ENCODE results near the gene MYL9.

Gene MYL9

DNA sequence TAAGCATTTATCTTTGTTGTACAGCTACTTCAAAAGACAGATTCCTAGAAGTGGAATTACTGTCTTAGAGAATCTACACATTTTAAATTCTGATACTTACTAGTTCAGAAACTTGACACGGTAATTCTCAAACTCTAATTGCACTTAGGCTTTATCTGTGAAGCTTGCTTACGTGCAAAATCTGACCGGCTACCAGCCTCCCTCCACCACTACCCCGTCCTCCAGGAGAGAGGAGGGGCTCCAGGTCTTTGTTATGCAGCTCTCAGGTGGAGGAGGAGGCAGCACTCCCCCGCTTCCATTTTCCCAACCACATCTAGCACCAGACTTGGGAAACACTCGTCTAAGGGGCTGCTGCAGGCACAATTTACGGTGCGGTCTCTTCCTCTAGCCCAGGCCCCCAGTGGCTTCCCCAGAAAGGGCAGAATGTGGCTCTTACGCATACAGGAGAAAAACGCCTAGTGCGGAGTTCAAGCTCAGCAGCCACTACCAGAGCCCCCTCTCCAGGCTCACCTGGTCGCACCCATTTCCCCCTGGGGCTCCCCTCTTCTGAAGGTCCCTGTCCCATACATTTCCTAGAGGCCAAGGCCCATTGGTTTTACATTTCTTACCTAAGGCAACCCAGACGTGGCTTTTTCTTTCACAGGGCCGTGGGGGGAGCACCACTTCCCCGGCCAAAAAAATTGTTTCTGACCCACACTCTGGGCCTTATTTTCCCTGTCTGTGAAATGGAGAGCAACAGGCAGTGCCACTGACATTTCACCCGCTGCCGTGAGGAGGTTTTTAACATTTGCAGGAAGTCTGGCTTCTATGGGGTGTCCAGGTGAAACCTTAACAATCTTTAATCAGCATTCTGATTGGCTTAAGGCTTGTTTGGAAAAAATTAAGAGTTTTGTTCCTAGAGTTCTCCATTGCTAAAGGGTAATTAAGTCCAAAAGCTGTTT, 30.5 kb downstream of the MYL9 start:
- DNase-seq (ENCODE audit: extremely low read depth, low read depth) = no peak
- TF ChIP-seq, protein P1, sequence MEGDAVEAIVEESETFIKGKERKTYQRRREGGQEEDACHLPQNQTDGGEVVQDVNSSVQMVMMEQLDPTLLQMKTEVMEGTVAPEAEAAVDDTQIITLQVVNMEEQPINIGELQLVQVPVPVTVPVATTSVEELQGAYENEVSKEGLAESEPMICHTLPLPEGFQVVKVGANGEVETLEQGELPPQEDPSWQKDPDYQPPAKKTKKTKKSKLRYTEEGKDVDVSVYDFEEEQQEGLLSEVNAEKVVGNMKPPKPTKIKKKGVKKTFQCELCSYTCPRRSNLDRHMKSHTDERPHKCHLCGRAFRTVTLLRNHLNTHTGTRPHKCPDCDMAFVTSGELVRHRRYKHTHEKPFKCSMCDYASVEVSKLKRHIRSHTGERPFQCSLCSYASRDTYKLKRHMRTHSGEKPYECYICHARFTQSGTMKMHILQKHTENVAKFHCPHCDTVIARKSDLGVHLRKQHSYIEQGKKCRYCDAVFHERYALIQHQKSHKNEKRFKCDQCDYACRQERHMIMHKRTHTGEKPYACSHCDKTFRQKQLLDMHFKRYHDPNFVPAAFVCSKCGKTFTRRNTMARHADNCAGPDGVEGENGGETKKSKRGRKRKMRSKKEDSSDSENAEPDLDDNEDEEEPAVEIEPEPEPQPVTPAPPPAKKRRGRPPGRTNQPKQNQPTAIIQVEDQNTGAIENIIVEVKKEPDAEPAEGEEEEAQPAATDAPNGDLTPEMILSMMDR (IDR thresholded peaks at IDR 0.05; ENCODE audit: low read depth, low read length) = no peak

DNA sequence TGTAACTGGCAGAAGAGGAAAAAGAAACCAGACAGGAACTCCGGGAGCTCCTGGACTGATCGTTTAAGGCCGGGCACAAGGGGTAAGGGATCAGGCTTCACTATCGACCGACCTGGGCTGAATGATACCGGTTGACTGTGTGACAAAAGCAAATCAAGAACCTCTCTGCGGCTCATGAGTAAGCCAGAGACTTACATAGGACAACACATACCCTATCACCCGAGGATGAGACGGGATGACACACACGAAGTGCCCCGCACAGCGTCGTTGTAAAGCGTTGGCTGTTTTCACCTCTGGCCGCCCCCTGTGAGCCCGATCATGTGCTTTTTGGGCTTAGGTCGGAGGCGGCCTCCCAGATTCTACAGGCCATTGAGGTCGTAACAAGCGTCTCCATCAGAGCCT, 31.4 kb downstream of the MYL9 start:
- DNase-seq (ENCODE audit: extremely low read depth, low read depth) = no peak
- TF ChIP-seq, protein P1 (IDR thresholded peaks at IDR 0.05; ENCODE audit: low read depth, low read length) = no peak

DNA sequence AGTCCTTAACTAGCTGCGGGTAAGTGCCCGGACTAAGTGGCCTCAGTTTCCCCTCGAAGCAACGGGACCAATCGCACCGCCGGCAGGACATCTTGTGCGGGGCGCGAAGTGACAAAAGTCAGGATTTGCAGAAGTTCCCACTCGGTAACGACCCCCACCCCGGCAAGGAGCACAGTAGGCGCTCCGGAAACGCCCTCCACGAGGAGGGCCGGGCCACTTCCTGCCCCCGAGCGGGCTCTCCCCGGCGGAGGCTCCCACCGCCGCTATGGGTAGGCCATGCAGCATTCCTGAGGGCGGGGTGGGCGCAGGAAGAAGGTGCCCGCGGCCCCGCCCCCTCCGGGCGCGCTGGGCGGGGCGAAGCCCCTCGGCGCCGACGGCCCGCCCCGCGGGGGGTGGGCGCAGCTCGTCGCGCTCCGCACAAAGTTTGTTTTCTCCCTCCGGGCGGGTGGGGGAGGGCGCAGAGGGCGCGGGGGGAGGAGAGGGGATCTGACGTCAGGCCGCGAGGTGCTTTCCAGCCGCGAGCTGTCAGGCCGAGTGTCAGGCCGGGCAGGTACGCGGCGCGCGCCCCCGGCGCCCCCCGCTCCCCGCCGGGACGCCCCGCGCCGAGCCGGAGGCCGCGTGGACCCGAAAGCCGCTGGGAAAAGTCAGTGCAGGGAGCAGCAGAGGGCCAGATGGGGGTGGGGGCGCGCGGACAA, 31.9 kb downstream of the MYL9 start, which contains the start of gene TGIF2:
Gene TGIF2 (plus strand): TSS at position 495 of the 695 bp plus-strand sequence. CDS start 5,178 bp downstream, outside the sequence.
- no peak for DNase-seq (ENCODE audit: extremely low read depth, low read depth)
- TF ChIP-seq, protein P1 (IDR thresholded peaks at IDR 0.05; ENCODE audit: low read depth, low read length) = no peak

DNA sequence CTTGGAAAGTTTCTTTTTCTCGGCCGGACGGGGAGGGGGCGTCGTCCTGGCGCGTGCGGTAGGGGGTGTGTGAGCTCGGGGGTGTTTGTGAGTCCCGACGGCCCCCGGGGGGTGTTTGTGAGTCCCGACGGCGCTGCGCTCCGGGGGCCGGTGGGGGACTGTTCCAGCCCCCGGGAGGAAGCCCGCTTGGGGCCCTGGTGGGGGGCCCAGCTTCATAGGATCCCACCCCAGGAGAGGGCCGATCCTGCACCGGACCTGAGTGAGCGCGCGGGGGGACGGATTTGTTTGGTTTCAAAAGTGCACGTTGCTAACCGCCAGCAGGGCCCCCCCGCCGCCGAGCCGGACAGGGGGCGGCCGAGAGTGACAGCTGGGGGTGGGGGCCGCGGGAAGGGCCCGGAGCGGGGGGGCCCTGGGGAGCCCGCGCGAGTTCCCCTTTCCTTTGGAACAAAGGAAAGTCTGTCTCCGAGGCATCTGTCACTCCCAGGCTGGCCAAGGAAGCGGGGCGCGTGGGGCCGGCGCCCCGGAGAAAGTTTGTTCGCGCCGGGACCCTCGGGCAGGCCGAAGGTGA, 32.6 kb downstream of the MYL9 start:
- DNase-seq (ENCODE audit: extremely low read depth, low read depth) = no peak

DNA sequence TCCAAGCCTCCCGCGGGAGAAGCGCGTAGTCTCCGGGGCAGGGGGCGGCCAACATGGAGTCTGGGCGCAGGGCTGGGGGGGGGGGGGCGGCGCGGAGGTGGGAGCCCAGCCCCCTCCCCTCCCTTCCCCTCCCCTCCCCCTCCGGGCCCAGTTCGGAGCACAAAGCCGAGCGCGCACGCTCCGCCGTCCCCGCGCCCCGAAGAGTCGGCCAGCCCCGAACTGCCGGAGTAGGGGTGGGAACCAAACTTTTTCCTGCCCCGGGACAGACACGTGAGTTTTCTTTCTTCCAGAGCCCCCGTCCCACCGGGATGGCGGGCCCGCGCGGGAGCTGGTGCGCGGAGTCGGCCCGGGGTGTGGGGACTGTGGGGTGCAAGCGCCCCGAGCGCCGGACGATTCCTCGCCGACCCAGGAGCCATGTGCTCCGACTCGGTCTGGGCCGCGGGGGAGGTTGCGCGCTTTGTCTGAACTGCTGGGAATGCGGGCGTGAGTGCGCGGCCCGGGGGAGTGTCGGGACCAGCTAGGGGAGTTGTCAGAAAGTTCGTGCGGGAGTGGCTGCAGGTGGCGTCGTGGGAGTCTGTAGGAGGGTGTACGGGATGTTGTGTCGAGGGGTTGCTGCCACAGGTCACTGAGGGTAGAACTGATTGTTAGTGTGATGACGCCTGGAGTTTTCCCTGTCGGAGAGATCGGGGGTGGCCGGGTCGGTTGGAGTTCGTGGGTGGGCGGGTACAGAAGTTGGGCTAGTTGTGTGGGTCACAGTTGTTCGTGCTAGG, 33.2 kb downstream of the MYL9 start:
- TF ChIP-seq, protein P1 (IDR thresholded peaks at IDR 0.05; ENCODE audit: low read depth, low read length) = no peak; the same call in 1 of the 2 replicates
- no peak for DNase-seq (ENCODE audit: extremely low read depth, low read depth)

More for the DNA sequence above, 32.6 kb downstream of the MYL9 start:
- TF ChIP-seq, protein P1 (IDR thresholded peaks at IDR 0.05; ENCODE audit: low read depth, low read length) = no peak

DNA sequence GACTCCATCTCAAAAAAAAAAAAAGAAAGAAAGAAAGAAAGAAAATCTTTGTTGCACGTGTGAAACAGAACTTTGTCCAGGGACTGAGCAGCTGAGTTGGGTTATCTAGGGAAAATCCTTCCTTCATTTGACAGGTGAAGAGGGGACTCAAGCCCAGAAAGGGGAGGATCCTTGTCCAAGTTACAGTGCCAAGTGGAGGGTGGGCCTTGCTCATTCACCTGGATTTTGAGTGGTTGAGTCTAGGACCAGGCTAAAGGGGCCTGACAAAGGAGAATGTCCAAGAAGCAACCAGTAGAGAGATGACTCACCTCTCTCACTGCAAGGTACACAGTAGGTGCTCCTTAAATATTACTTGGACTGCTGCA, 34.7 kb downstream of the MYL9 start:
- DNase-seq (ENCODE audit: extremely low read depth, low read depth) = no peak
- TF ChIP-seq, protein P1 (IDR thresholded peaks at IDR 0.05; ENCODE audit: low read depth, low read length) = no peak
